SK-N-SH treated with all-trans-retinoic acid at 6 μM for 48 hours (cell line): Measurements from ENCODE around the gene CHRM4.

Experiments
- ATAC-seq: fragments of 200-7000 bp; cut with Tn5 transposase; 3 replicates; pipeline ENCODE4 v1.9.1; 2020; ENCODE audit warnings: mild to moderate bottlenecking, moderate library complexity
- ARNTL ChIP-seq: fragments of 450-650 bp; formaldehyde crosslinking; IDR thresholded peaks from 2 replicates; pipeline ENCODE4 v1.5.0; 2020; ENCODE audit warnings: low read depth, mild to moderate bottlenecking, moderate library complexity, borderline replicate concordance
- BACH2 ChIP-seq: fragments of 250-450 bp; sonication (Bioruptor Pico); IDR thresholded peaks from 2 replicates; pipeline ENCODE4 v1.9.0; 2021; ENCODE audit warnings: mild to moderate bottlenecking, borderline replicate concordance
- CSDC2 ChIP-seq: fragments of 250-450 bp; sonication (Bioruptor Pico); IDR thresholded peaks from 2 replicates; pipeline ENCODE4 v1.5.0; 2020; ENCODE audit warnings: mild to moderate bottlenecking, moderate library complexity
- ESRRG ChIP-seq: fragments of 250-450 bp; sonication (Bioruptor Pico); IDR thresholded peaks from 2 replicates; pipeline ENCODE4 v1.6.1; 2021; ENCODE audit warnings: mild to moderate bottlenecking
- GLIS3 ChIP-seq: fragments of 250-450 bp; sonication (Bioruptor Pico); IDR thresholded peaks from 2 replicates; pipeline ENCODE4 v1.5.0; 2020; ENCODE audit warnings: mild to moderate bottlenecking, moderate library complexity
- ISL1 ChIP-seq: fragments of 250-450 bp; sonication (Bioruptor Pico); IDR thresholded peaks from 2 replicates; pipeline ENCODE4 v2.1.2; 2022; ENCODE audit warnings: mild to moderate bottlenecking, moderate library complexity
- OSR1 ChIP-seq: fragments of 250-450 bp; sonication (Bioruptor Pico); IDR thresholded peaks from 2 replicates; pipeline ENCODE4 v1.8.0; 2022; ENCODE audit warnings: moderate library complexity, mild to moderate bottlenecking, inconsistent platforms
- POU6F1 ChIP-seq: fragments of 250-450 bp; sonication (Bioruptor Pico); IDR thresholded peaks from 2 replicates; pipeline ENCODE4 v1.8.0; 2021; ENCODE audit warnings: low read depth, mild to moderate bottlenecking, moderate library complexity, borderline replicate concordance
- PPARA ChIP-seq: fragments of 250-450 bp; sonication (Bioruptor Pico); IDR thresholded peaks from 2 replicates; pipeline ENCODE4 v1.5.0; 2020; ENCODE audit warnings: mild to moderate bottlenecking, borderline replicate concordance
- RARB ChIP-seq: fragments of 250-450 bp; sonication (Bioruptor Pico); IDR thresholded peaks from 2 replicates; pipeline ENCODE4 v1.8.0; 2021; ENCODE audit warnings: mild to moderate bottlenecking, moderate library complexity
- SNAI2 ChIP-seq: fragments of 250-450 bp; sonication (Bioruptor Pico); IDR thresholded peaks from 2 replicates; pipeline ENCODE4 v1.5.0; 2020; ENCODE audit warnings: mild to moderate bottlenecking, moderate library complexity
- TOX ChIP-seq: fragments of 250-450 bp; sonication (Bioruptor Pico); IDR thresholded peaks from 2 replicates; pipeline ENCODE4 v1.8.0; 2021; ENCODE audit warnings: mild to moderate bottlenecking, moderate library complexity, borderline replicate concordance
- TSHZ2 ChIP-seq: fragments of 250-450 bp; sonication (Bioruptor Pico); IDR thresholded peaks from 2 replicates; pipeline ENCODE4 v1.5.0; 2020; ENCODE audit warnings: mild to moderate bottlenecking, moderate library complexity
- ZC3H10 ChIP-seq: fragments of 250-450 bp; sonication (Bioruptor Pico); IDR thresholded peaks from 2 replicates; pipeline ENCODE4 v1.5.1; 2021; ENCODE audit warnings: mild to moderate bottlenecking, moderate library complexity
- ZFP30 ChIP-seq: fragments of 450-650 bp; formaldehyde crosslinking; IDR thresholded peaks from 2 replicates; pipeline ENCODE4 v1.5.0; 2022; ENCODE audit warnings: mild to moderate bottlenecking, moderate library complexity
- ZNF565 ChIP-seq: fragments of 450-650 bp; formaldehyde crosslinking; conservative IDR thresholded peaks from 2 replicates; pipeline ENCODE4 v1.5.0; 2020; ENCODE audit warnings: low read depth, mild to moderate bottlenecking, moderate library complexity
- TF ChIP-seq, protein P1 (sequence below): fragments of 250-450 bp; sonication (Bioruptor Pico); IDR thresholded peaks from 2 replicates; pipeline ENCODE4 v1.8.0; 2020; ENCODE audit warnings: mild to moderate bottlenecking, moderate library complexity, borderline replicate concordance
- TF ChIP-seq, protein P2 (sequence below): fragments of 250-450 bp; sonication (Bioruptor Pico); IDR thresholded peaks from 2 replicates; pipeline ENCODE4 v1.5.1; 2021; ENCODE audit warnings: mild to moderate bottlenecking, moderate library complexity
- TF ChIP-seq, protein P3 (sequence below): fragments of 250-450 bp; sonication (Bioruptor Pico); IDR thresholded peaks from 2 replicates; pipeline ENCODE4 v1.5.1; 2020; ENCODE audit warnings: low read depth, mild to moderate bottlenecking, moderate library complexity

The CHRM4 gene

DNA sequence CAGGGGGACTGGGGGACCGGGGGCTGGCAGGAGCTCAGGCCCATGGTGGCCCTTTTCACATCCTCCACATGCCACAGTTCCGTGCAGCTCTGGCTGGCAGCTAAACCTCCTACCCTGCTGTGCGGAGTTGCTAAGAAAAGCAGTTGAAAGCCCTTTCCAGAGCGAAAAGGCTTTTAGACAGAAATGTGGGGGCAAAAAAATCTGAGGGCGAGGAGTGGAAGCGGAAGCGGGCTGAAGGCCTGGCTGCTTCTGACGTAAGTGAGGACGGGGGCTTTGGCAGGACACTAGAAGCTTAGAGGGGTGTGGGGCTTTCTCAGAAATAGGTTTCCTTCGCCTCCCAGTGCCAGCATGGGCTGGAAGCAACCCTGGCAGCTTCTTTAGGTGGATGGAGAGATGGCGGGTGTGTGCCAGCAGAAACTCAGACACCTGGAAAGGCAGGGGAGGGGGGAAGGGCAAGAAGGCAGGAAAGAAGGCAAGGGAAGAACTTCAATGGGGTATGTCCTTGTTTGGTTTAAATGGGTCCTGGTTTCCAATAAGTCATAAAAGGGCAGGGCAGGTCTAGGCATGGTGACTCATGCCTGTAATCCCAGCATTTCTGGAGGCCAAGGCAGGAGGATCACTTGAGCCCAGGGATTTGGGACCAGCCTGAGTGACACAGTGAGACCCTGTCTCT is 55.5 kb downstream of the CHRM4 start:
- no peak for ATAC-seq
- TF ChIP-seq PPARA (no peak), ARNTL (CRISPR knock-in tag) (no peak), OSR1 (CRISPR knock-in tag) (no peak), ISL1 (CRISPR knock-in tag) (no peak), CSDC2 (CRISPR knock-in tag) (no peak), ZC3H10 (CRISPR knock-in tag) (no peak)
- TF ChIP-seq, protein P1, sequence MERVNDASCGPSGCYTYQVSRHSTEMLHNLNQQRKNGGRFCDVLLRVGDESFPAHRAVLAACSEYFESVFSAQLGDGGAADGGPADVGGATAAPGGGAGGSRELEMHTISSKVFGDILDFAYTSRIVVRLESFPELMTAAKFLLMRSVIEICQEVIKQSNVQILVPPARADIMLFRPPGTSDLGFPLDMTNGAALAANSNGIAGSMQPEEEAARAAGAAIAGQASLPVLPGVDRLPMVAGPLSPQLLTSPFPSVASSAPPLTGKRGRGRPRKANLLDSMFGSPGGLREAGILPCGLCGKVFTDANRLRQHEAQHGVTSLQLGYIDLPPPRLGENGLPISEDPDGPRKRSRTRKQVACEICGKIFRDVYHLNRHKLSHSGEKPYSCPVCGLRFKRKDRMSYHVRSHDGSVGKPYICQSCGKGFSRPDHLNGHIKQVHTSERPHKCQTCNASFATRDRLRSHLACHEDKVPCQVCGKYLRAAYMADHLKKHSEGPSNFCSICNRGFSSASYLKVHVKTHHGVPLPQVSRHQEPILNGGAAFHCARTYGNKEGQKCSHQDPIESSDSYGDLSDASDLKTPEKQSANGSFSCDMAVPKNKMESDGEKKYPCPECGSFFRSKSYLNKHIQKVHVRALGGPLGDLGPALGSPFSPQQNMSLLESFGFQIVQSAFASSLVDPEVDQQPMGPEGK (CRISPR knock-in tag) = no peak

DNA sequence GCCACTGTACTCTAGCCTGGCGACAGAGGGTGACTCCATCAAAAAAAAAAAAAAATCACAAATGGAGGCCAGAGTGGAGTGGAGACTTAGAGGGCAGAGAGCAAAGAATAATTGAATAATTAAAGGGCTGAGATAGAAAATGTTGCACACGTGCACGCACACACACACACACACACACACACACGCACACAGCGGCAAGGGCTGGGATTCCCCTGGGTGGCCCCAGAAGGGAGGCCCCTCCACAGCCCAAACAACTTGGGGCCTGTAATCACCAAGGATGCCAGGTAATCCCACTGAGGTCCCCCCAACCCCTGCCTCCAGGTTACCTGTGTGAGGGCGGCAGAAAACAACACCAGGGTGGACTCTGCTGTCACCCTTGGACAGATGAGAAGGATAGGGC is 56.3 kb downstream of the CHRM4 start:
- no peak for ATAC-seq
- no peak for TF ChIP-seq ZFP30
- TF ChIP-seq RARB (CRISPR knock-in tag) = no peak
- TF ChIP-seq, protein P2, sequence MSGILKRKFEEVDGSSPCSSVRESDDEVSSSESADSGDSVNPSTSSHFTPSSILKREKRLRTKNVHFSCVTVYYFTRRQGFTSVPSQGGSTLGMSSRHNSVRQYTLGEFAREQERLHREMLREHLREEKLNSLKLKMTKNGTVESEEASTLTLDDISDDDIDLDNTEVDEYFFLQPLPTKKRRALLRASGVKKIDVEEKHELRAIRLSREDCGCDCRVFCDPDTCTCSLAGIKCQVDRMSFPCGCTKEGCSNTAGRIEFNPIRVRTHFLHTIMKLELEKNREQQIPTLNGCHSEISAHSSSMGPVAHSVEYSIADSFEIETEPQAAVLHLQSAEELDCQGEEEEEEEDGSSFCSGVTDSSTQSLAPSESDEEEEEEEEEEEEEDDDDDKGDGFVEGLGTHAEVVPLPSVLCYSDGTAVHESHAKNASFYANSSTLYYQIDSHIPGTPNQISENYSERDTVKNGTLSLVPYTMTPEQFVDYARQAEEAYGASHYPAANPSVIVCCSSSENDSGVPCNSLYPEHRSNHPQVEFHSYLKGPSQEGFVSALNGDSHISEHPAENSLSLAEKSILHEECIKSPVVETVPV (CRISPR knock-in tag) = no peak
- TF ChIP-seq ISL1 (CRISPR knock-in tag) = no peak
- TF ChIP-seq GLIS3 (CRISPR knock-in tag) = no peak
- TF ChIP-seq BACH2 (CRISPR knock-in tag) = no peak
- no peak for TF ChIP-seq TSHZ2 (CRISPR knock-in tag)
- TF ChIP-seq, all 23 proteins: peak for 0

DNA sequence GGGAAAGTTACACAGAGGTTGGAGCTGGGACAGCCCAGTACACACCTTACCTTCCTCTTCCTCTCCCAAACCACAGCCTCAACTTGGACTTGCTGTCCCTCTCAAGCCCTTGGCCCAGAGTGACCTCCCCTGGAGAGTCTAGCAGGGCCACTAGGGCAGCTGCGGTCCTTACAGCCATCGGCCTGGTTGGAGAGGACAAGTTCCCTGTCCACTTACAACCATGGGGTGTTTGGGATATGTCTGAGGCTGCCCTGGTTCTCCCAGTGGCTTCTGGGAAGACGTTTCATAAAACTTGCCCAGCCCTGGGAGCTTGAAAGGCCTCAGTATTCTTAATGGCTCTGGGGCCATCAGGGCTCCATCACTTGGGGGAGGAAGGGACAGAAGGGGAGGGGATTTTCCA is 57.4 kb downstream of the CHRM4 start:
- no peak for ATAC-seq
- TF ChIP-seq POU6F1 (CRISPR knock-in tag) = no peak
- no peak for TF ChIP-seq TSHZ2 (CRISPR knock-in tag)
- no peak for TF ChIP-seq TOX (CRISPR knock-in tag)
- no peak for TF ChIP-seq ZNF565 (CRISPR knock-in tag)
- TF ChIP-seq CSDC2 (CRISPR knock-in tag) = no peak
- TF ChIP-seq SNAI2 = no peak
- no peak for TF ChIP-seq ZFP30
- TF ChIP-seq GLIS3 (CRISPR knock-in tag) = no peak
- no peak for TF ChIP-seq ESRRG (CRISPR knock-in tag)
- no peak for TF ChIP-seq ISL1 (CRISPR knock-in tag)
- no peak for TF ChIP-seq OSR1 (CRISPR knock-in tag)
- TF ChIP-seq, protein P3, sequence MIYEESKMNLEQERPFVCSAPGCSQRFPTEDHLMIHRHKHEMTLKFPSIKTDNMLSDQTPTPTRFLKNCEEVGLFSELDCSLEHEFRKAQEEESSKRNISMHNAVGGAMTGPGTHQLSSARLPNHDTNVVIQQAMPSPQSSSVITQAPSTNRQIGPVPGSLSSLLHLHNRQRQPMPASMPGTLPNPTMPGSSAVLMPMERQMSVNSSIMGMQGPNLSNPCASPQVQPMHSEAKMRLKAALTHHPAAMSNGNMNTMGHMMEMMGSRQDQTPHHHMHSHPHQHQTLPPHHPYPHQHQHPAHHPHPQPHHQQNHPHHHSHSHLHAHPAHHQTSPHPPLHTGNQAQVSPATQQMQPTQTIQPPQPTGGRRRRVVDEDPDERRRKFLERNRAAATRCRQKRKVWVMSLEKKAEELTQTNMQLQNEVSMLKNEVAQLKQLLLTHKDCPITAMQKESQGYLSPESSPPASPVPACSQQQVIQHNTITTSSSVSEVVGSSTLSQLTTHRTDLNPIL = no peak
- TF ChIP-seq, all 23 proteins: peak for 0
